ENCODE results near the gene CDC23.

The CDC23 gene

DNA sequence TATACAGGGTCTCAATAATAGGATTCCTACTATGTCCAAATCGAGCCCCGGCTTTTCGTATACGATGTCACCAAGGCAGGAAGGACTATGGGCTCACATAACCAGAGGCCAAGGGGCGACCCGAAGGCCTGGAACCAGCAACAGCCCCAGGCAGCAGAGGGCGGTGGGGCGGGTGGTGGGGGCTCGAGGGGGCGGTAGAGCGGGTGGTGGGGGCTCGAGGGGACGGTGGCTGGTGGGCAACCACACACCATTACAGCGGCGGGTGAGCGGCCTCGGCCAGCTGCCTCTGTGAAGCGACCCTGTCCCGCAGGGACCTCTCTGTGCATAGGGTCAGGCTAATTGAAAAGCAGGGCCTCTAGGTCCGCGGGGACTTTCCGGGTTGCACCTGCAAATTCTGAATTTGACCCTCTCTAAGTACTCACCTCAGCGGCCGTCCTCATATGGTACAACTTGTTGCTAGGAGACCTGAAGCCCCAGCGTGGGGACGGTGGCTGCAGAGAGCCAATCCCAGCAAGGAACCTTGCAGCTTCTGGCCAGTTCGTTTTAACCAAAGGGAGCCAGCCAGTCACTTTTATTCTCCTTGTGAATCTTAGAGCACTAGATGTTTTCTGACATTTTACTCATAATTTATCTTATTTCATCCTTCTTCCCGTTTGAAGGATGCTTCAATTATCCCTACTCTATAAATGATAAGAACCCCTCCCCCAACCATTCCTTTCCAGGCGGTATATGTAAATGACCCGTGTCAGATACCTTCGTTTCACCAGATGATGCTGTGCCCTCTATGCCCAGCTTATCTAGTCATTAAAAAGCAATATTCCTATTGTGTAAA, 74.0 kb downstream of the CDC23 start, which contains the start of gene NME5:
Gene NME5 (minus strand): TSS at position 480 of the 832 bp plus-strand sequence. CDS start 648 bp downstream, outside the sequence.
- POLR2A ChIA-PET, result interaction anchor here (1.7 kb wide), 1 partner anchor 40 kb away, joined by 7 read pairs; the partner anchor contains the start of gene KIF20A
- DNase-seq (ENCODE audit: extremely low spot score), result peak; percentile 30
- no peak for TF ChIP-seq CTBP1 (IDR thresholded peaks at IDR 0.05; ENCODE audit: borderline replicate concordance)
- no peak for TF ChIP-seq ZNF384 (IDR thresholded peaks at IDR 0.05)
- TF ChIP-seq LEF1 (IDR thresholded peaks at IDR 0.05; ENCODE audit: borderline replicate concordance), result no peak
- no peak for TF ChIP-seq SP1 (IDR thresholded peaks at IDR 0.05)
- TF ChIP-seq SUZ12 (IDR thresholded peaks at IDR 0.05), result no peak
- no peak for TF ChIP-seq BHLHE40 (IDR thresholded peaks at IDR 0.05; ENCODE audit: borderline replicate concordance)
- no peak for TF ChIP-seq ELF4 (IDR thresholded peaks at IDR 0.05)
- no peak for TF ChIP-seq ARNT (IDR thresholded peaks at IDR 0.05)
- TF ChIP-seq FOXA1 (IDR thresholded peaks at IDR 0.05), result no peak
- no peak for TF ChIP-seq TARDBP (IDR thresholded peaks at IDR 0.05)
- no peak for TF ChIP-seq PKNOX1 (IDR thresholded peaks at IDR 0.05)
- TF ChIP-seq FOXK2 (IDR thresholded peaks at IDR 0.05), result no peak
- TF ChIP-seq L3MBTL2 (conservative IDR thresholded peaks at IDR 0.05), result no peak
- no peak for TF ChIP-seq NFRKB (IDR thresholded peaks at IDR 0.05)
- CTCF ChIA-PET, result interaction anchor here (0.6 to 0.8 kb wide), 3 partner anchors 38 to 203 kb away, joined by 3 to 4 read pairs (median 4); no protein-coding TSS in a partner anchor
